GM18502 (cell line): ENCODE results near the gene RAB34.

Experiments used
- ATAC-seq: cut with Tn5 transposase; IDR thresholded peaks from one replicate; pipeline ENCODE4 v1.9.1; 2021; ENCODE audit warnings: mild to moderate bottlenecking; ENCODE audit not compliant: unreplicated experiment, poor library complexity

RAB34 gene

GRCh38 chr17:28693869-28694268 is 23.8 kb downstream of the RAB34 start:
- ATAC-seq: no peak

DNA sequence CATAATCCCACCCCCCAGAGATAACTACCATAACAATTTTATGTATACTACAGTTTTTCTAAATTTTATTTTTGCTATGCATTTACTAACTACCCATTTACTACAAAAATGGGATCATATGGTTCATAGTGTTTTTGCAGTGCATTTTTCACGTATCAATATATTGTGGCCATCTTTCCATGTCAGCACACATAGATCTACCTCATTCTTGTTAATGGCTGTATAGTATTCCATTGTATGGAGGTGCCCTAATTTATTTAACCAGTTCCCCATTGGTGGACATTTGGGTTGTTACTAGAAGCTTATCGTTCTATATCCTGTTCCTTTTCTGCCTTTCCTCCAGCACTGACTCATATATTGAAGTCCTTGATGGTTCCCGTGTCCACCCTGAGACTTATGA is 28.7 kb downstream of the RAB34 start:
- ATAC-seq: no peak

- no peak for ATAC-seq
Measured at GRCh38 chr17:28688481-28688880, 29.2 kb downstream of the RAB34 start.

- ATAC-seq: no peak
Measured at GRCh38 chr17:28686296-28686695, 31.4 kb downstream of the RAB34 start.

- no peak for ATAC-seq
Measured at GRCh38 chr17:28685366-28685765, 32.3 kb downstream of the RAB34 start.

DNA sequence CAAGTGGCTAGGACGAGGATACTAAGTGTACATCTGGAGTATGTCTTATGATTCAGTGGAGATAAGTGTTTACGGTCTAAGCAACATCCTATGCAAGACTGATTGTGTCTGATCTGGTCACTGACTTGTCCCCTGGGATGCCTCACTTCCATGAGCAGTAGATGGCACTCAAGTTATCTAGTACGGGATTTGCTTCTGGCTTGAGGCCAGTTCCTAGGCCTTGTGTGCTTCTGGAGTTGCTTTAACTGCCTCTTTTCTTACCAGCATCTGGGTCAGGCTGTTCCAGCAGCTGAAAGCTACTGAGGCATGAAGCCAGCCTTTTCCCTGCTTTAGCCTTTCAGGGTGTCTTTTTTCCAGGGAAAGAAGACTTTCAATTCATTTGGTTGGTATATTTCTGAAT is 32.7 kb downstream of the RAB34 start:
- ATAC-seq: no peak

- ATAC-seq: no peak
Measured at GRCh38 chr17:28682655-28683054, 35.0 kb downstream of the RAB34 start.

DNA sequence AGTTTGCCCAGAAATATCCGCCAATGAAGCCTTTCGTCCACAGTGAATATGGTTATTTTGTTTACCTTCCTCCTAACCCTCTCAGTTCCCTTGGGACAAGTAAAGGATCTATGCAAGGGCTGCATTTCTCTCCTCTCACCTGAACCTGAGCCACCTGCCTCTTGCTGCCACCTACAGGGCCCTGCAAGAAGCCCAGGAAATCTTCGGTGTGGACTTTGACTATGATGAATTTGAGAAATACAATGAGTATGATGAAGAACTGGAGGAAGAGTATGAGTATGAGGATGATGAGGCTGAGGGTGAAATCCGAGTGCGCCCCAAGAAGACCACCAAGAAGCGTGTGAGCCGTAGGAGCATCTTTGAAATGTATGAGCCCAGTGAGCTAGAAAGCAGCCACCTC is 41.7 kb downstream of the RAB34 start:
- no peak for ATAC-seq

GRCh38 chr17:28675490-28675889 is 42.2 kb downstream of the RAB34 start:
- no peak for ATAC-seq

- no peak for ATAC-seq
Measured at GRCh38 chr17:28669918-28670317, 47.8 kb downstream of the RAB34 start.

DNA sequence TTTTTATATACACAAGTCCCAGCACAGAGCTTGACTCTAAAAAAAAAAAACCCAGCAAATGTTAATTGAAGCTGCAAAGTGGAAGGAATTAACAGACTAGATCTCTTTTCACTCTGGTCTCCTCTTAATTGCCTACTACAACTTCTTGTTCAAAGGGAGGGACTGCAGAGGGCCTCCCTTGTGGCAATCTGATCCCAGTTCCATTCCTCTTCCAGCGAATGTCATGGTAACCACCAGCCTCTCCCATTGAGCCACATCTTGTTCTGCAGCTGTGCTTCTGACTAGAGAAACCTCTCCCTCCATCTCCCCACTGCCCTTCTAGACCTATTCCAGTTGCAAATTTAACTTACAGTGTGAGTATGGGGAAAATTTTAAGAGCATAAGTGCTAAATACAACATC is 49.8 kb downstream of the RAB34 start:
- ATAC-seq: no peak

DNA sequence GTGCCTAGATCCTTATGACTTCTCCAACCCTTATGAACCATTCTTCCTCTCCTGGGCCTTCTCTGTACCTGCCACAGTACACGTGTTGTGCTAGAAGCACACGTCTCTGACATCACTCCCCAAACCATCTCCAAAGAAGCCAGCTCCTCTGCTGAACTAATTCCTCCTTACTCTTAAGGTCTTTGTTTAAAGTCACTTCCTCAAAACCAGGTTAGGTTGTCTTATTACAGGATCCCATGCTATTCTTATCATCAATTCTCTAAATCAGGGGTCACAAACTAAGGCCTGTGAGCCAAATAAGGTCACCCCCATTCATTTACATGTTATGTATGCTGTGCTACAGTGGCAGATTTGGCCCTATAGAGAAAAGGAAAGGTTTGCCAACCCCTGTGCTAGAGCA is 51.7 kb downstream of the RAB34 start:
- no peak for ATAC-seq
